Jurkat, Clone E6-1 (cell line): ENCODE measurements around the gene RALGAPB.
A peak's percentile ranks its signal among the peaks of the same experiment; 100 is the strongest.
"Not testable (repeated sequence)": the region's sequence is repeated elsewhere in the genome, so short reads cannot be mapped to it uniquely, and the experiment has no call there.

Experiments used
- DNase-seq: peaks from one replicate; pipeline ENCODE4 v3.0.0-alpha.2; 2011; ENCODE audit warnings: low read depth, low spot score
- H3K4me3 ChIP-seq: 2 replicates; pipeline ENCODE4 v1.5.1; 2011; ENCODE audit warnings: mild to moderate bottlenecking, low read length, control low read depth, moderate library complexity

RALGAPB gene

GRCh38 chr20:38595886-38596285, 123.2 kb downstream of the RALGAPB start:
- H3K4me3 ChIP-seq, DNase-seq: not testable (repeated sequence)

DNA sequence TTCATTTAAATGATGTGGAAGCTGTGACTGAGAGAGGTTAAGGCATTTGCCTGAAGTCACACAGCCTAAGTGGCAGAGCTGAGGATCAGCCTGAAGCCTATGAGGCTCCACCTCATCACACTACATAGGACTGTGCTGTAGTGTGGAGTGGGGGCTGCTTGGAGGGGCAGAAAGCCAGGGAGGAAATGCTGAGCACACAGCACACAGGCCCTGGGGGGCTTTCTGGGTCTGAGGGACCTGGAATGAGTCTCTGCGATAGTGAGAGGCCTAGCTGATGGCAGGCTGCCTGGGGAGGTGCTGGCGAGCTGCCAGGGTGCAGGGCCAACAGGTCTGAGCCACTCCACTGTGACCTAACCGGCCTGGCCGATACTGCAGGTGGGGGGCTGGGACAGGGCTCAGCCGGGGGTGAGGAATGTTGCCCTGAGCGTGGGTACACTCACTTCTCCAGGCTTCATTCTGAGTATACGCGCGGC, 126.8 kb downstream of the RALGAPB start:
- DNase-seq: no peak
- H3K4me3 ChIP-seq: no peak overlapping the region

- H3K4me3 ChIP-seq: no peak overlapping the region
- no peak for DNase-seq
These were observed 127.4 kb downstream of the RALGAPB start for GRCh38 chr20:38600057-38600456.

DNA sequence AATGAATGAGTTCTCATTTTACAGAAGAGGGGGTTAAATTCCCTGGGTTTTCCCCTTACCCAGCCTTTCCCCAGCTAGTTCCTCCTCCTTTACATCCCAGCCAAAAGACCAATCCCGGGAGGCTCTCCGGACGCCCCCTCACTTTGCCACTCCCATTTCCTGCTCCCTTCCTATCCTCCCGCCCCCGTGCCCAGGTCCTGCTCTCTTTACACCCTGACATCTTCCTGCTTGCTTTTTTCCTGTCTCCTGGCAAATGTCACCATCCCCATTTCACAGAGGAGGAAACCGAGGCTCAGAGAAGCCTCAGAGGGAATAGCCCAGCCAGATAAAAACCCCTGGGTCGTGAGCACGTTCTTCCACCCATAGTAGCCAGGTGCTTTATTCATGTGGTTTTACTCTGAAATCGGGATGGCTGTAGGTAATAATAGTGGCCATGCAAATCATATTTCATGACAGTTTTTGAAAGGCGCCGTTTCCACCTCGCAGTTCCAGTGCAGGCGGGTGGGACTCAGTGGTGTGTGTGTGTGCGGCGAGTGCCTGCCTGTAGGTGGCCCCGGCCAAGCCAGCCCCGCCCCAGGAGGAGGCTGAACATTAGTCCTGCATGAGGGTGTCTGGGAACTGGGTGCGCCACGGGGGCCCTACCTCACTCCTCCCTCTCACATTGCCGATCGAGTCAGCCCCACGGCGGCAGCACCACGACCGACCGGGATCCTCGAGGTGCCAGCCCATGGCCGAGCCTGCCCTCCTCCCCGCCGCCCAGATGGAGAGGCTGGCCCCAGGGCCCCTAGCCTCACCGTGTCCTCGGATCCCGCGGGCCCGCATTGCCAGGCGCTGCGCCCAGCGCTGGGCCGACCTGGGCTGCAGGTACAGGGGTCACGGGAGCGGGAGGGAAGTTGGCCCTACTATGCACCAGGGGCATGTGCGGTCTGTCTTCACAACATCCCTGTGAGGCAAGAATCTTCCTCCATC, 128.9 kb downstream of the RALGAPB start, which contains the start of gene ARHGAP40:
Gene ARHGAP40, plus strand, starts transcription at position 594 of the 969 bp plus-strand sequence.
- peak; percentile 7 for DNase-seq
- H3K4me3 ChIP-seq: peak within 1 kb of the TSS; percentile 38

DNA sequence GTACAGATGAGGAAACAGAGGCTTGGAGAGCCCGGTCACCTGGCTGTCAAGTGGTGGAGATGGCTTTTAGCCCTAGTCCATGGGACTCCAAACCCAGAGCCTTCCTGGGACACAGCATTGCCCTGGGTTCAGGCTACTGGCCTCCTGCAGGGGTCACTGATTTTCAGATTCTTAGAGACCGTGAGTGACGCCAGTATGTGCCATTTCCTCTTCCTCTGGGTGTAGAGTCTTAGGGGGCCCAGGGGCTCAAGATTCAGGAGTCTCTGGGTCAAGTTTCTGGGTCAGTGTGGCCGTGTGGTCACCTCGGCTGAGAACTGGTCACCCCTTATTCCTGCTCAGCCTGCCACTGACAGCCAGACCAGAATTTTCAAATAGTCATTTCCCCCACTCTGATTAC, 129.5 kb downstream of the RALGAPB start:
- no peak for DNase-seq
- peak overlapping the region; percentile 38; the same call in 1 of the 2 replicates for H3K4me3 ChIP-seq

- no peak overlapping the region for H3K4me3 ChIP-seq
- no peak for DNase-seq
These were observed 130.6 kb downstream of the RALGAPB start for GRCh38 chr20:38603286-38603685.

DNA sequence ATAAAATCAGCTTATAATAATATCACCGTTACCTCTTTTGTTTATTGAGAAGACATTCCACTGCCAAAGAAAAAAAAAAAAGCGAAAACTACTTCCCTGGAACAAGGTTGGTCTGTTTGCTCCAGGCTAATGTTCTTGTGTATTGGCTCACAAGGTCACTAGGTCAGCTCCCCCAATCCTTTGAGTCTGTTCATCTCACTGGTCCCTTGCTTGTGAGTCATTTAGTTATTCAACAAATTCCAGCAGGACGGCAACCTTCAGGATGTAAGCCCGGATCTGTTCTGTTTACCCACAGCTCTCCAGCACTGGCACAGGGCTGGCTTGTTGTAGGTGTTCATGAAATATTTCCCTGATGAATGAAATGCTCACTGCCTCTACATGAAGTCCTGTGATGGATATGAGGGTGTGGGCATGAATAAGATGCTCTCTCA, 132.2 kb downstream of the RALGAPB start:
- DNase-seq: no peak
- H3K4me3 ChIP-seq: no peak overlapping the region

GRCh38 chr20:38607351-38607750, 134.7 kb downstream of the RALGAPB start:
- DNase-seq: no peak
- no peak overlapping the region for H3K4me3 ChIP-seq

DNA sequence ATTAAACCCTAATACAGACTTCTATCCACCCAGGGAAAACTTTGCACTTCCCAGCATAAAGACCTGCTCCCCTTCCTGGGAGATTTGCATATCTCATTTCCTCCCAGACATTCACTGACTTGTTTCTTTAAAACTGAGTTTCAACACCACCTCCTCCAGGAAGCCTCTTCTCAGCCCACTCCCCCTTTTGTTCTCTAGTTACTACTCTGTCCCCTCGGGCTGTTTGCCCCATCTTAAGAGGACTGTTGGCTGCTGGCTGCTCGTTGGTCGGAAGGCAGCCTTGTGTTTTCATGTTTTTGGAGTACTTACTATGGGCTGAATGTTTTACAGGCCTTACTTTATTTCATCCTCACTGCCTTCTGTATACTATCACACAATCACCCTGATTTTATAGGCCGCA, 135.5 kb downstream of the RALGAPB start:
- no peak overlapping the region for H3K4me3 ChIP-seq

GRCh38 chr20:38609815-38610214, 137.2 kb downstream of the RALGAPB start:
- no peak for DNase-seq

More for the DNA sequence above, 135.5 kb downstream of the RALGAPB start:
- no peak for DNase-seq

GRCh38 chr20:38610521-38610920, 137.9 kb downstream of the RALGAPB start:
- H3K4me3 ChIP-seq: no peak overlapping the region
- DNase-seq: no peak

More at GRCh38 chr20:38609815-38610214, 137.2 kb downstream of the RALGAPB start:
- H3K4me3 ChIP-seq: no peak overlapping the region

- DNase-seq: no peak
- H3K4me3 ChIP-seq: no peak overlapping the region
These were observed 140.3 kb downstream of the RALGAPB start for GRCh38 chr20:38612751-38613515.

- no peak overlapping the region for H3K4me3 ChIP-seq
- DNase-seq: no peak
These were observed 142.6 kb downstream of the RALGAPB start for GRCh38 chr20:38615283-38615682.

- DNase-seq: no peak
- H3K4me3 ChIP-seq: no peak overlapping the region
These were observed 143.8 kb downstream of the RALGAPB start for GRCh38 chr20:38616457-38616856.

- no peak overlapping the region for H3K4me3 ChIP-seq
- DNase-seq: no peak
These were observed 144.6 kb downstream of the RALGAPB start for GRCh38 chr20:38617011-38617829.

- no peak overlapping the region for H3K4me3 ChIP-seq
- DNase-seq: no peak
These were observed 145.2 kb downstream of the RALGAPB start for GRCh38 chr20:38617830-38618196.

- no peak overlapping the region for H3K4me3 ChIP-seq
- no peak for DNase-seq
These were observed 147.8 kb downstream of the RALGAPB start for GRCh38 chr20:38620441-38620840.

- no peak for DNase-seq
- no peak overlapping the region for H3K4me3 ChIP-seq
These were observed 150.4 kb downstream of the RALGAPB start for GRCh38 chr20:38623061-38623460.

GRCh38 chr20:38624084-38624483, 151.4 kb downstream of the RALGAPB start:
- no peak for DNase-seq
- H3K4me3 ChIP-seq: no peak overlapping the region
